Stomach (tissue), 9 donors: ENCODE measurements around the gene STARD5. TPM values are rescaled to one million over a fixed set of nuclear protein-coding genes. Genes with fewer than 3 reads are reported as not detected.
A peak's percentile ranks its signal among the peaks of the same experiment; 100 is the strongest.

Experiments
- DNase-seq, 2 donors: peaks; one replicate each; pipeline versions ENCODE4 v3.0.0 to v3.0.0-alpha.2; 2013 to 2019
- H3K27ac ChIP-seq, 5 donors: fragments of 200-600 bp in 4 of 5; sonication (generic) in 4 of 5; one replicate each; pipeline ENCODE4 v1.5.1; 2013 to 2019; ENCODE audit warnings: mild to moderate bottlenecking in 1 of 5, moderate library complexity in 1 of 5
- H3K27me3 ChIP-seq, 3 donors: fragments of 200-600 bp; sonication (generic); one replicate each; pipeline ENCODE4 v1.5.1; 2017 to 2019; ENCODE audit warnings: mixed run types in 1 of 3
- H3K36me3 ChIP-seq, 4 donors: fragments of 200-600 bp; sonication (generic); 1 replicate in 3 of 4; 2 replicates in 1 of 4; pipeline ENCODE4 v1.5.1; 2016 to 2019
- H3K4me1 ChIP-seq, 4 donors: fragments of 200-600 bp; sonication (generic); one replicate each; pipeline ENCODE4 v1.5.1; 2016 to 2019
- H3K4me3 ChIP-seq, 4 donors: fragments of 200-600 bp; sonication (generic) in 3 of 4; one replicate each; pipeline ENCODE4 v1.5.1; 2016 to 2019; ENCODE audit warnings: mild to moderate bottlenecking in 1 of 4
- H3K9me3 ChIP-seq, 4 donors: fragments of 200-600 bp; sonication (generic); one replicate each; pipeline ENCODE4 v1.5.1; 2016 to 2019
- CTCF ChIP-seq, 7 experiments: fragments of 450-650 bp in 4 of 7; fragments of 200-600 bp in 3 of 7; sonication (generic) in 3 of 7; IDR thresholded peaks; one replicate each; pipeline ENCODE4 v1.5.1; 2016 to 2019; ENCODE audit warnings: antibody characterized with exemption in 7 of 7, control low read depth in 2 of 7, mild to moderate bottlenecking in 1 of 7
- EP300 ChIP-seq: sonication (generic); formaldehyde crosslinking; IDR thresholded peaks from one replicate; pipeline ENCODE4 v1.6.1; 2017; ENCODE audit warnings: antibody characterized with exemption
- POLR2A ChIP-seq, 4 donors: fragments of 450-650 bp; IDR thresholded peaks; one replicate each; pipeline ENCODE4 v1.6.1; 2016; ENCODE audit warnings: antibody characterized with exemption in 4 of 4, control low read depth in 2 of 4, mild to moderate bottlenecking in 1 of 4, moderate library complexity in 1 of 4
- POLR2AphosphoS5 ChIP-seq, 3 donors: sonication (generic); formaldehyde crosslinking; IDR thresholded peaks; one replicate each; pipeline ENCODE4 v1.6.1; 2016; ENCODE audit warnings: antibody characterized with exemption in 3 of 3
- WGBS, 5 donors: extraction: QIAGEN DNeasy Blood & Tissue Kit in 3 of 5; methylation state at CpG; one replicate each; pipeline versions ENCODE4 v1.1.5 to v1.1.7; 2013 to 2018; 5-methylcytosine and 5-hydroxymethylcytosine counted together
- intact Hi-C: fragments of 100-400 bp; cut with DNase I; formaldehyde crosslinking; loops from one replicate; pipeline ENCODE4 v1.15.1; 2023; ENCODE audit warnings: low total_unique reads
- polyA plus RNA-seq, 3 donors: library from polyadenylated mRNA; stranded (reverse); fragments of 200-250 nt; gene quantifications; one replicate each; pipeline ENCODE4 v1.2.3, GENCODE V29; 2013
- total RNA-seq, 5 donors: library from RNA; depleted of rRNA; stranded (reverse); fragments of >200 nt; gene quantifications; one replicate each; pipeline versions ENCODE4 v1.1.0 to v1.2.3, GENCODE V29; 2014 to 2016
- donor health status: healthy with polysubstance abuse.
- donor health status: Bipolar disorder and iron deficiency.
- donor health status: healthy.

Gene STARD5
- total and polyA plus RNA-seq, 8 donors, result 0.89 to 157 (median 4.2) TPM; not detected in 1

GRCh38 chr15:81312790-81313543 lies 11.0 kb downstream of the STARD5 start:
- TF ChIP-seq CTCF (IDR thresholded peaks at IDR 0.05), result no peak
- TF ChIP-seq POLR2AphosphoS5 (IDR thresholded peaks at IDR 0.05), result peak; percentile 61 to 83 (median 74)
- intact Hi-C loops, result no loop called here
- Histone ChIP-seq H3K4me1 (peaks cover 0 to 31% (median 8%) of the 10 kb centered on the region in 4 donors), H3K36me3 (peaks cover 7 to 76% (median 64%) of the 10 kb centered on the region in 4 donors), H3K27ac (peak overlapping the region in 4 of 5 donors; percentile 54 to 76 (median 67)), H3K27me3 (no peaks in the 10 kb centered on the region), H3K9me3 (no peaks in the 10 kb centered on the region), H3K4me3 (no peak overlapping the region)
- 73 to 90% (median 75%) methylated on average over 21 to 22 of the region's 22 CpGs for WGBS, 5 donors
- DNase-seq, result peak; percentile 41 to 77

- TF ChIP-seq EP300 (no peak), POLR2AphosphoS5 (IDR thresholded peaks at IDR 0.05) (peak in 1 of 3 donors; percentile 26), CTCF (IDR thresholded peaks at IDR 0.05) (no peak), POLR2A (IDR thresholded peaks at IDR 0.05) (no peak)
- Histone ChIP-seq H3K27me3 (no peaks in the 10 kb centered on the region), H3K4me3 (no peak overlapping the region), H3K4me1 (peaks cover 0 to 31% (median 8%) of the 10 kb centered on the region in 4 donors), H3K27ac (peak overlapping the region in 4 of 5 donors; percentile 54 to 76 (median 67)), H3K9me3 (no peaks in the 10 kb centered on the region), H3K36me3 (peaks cover 7 to 76% (median 65%) of the 10 kb centered on the region in 4 donors)
- WGBS, 5 donors, result 77 to 84% (median 83%) methylated on average over 10 of the region's 10 CpGs
- intact Hi-C loops, result no loop called here
- peak in 1 of 2 donors; percentile 32 for DNase-seq
Observed at GRCh38 chr15:81311752-81312464, 12.0 kb downstream of the STARD5 start.

GRCh38 chr15:81310480-81310879 lies 13.5 kb downstream of the STARD5 start:
- intact Hi-C loops, result no loop called here
- H3K4me1 ChIP-seq, result peaks cover 0 to 31% (median 8%) of the 10 kb centered on the region in 4 donors
- no peak overlapping the region for H3K4me3 ChIP-seq
- H3K27ac ChIP-seq, result peak overlapping the region in 3 of 5 donors; percentile 59 to 76 (median 63)
- H3K36me3 ChIP-seq, result peaks cover 19 to 77% (median 69%) of the 10 kb centered on the region in 4 donors
- 88 to 98% (median 95%) methylated on average over 5 of the region's 5 CpGs for WGBS, 5 donors
- no peaks in the 10 kb centered on the region for H3K9me3 ChIP-seq
- no peak for DNase-seq
- no peaks in the 10 kb centered on the region for H3K27me3 ChIP-seq
- no peak for TF ChIP-seq EP300
- no peak for TF ChIP-seq CTCF (IDR thresholded peaks at IDR 0.05)
- no peak for TF ChIP-seq POLR2A (IDR thresholded peaks at IDR 0.05)
- no peak for TF ChIP-seq POLR2AphosphoS5 (IDR thresholded peaks at IDR 0.05)

GRCh38 chr15:81309647-81310450 lies 14.1 kb downstream of the STARD5 start:
- no peaks in the 10 kb centered on the region for H3K27me3 ChIP-seq
- WGBS, 5 donors, result 78 to 95% (median 88%) methylated on average over 8 of the region's 8 CpGs
- H3K4me3 ChIP-seq, result no peak overlapping the region
- H3K27ac ChIP-seq, result no peak overlapping the region
- H3K9me3 ChIP-seq, result no peaks in the 10 kb centered on the region
- intact Hi-C loops, result no loop called here
- no peak for DNase-seq
- H3K36me3 ChIP-seq, result peaks cover 20 to 77% (median 71%) of the 10 kb centered on the region in 4 donors
- peaks cover 0 to 36% (median 8%) of the 10 kb centered on the region in 4 donors for H3K4me1 ChIP-seq
- no peak for TF ChIP-seq EP300
- no peak for TF ChIP-seq POLR2A (IDR thresholded peaks at IDR 0.05)
- no peak for TF ChIP-seq POLR2AphosphoS5 (IDR thresholded peaks at IDR 0.05)
- TF ChIP-seq CTCF (IDR thresholded peaks at IDR 0.05), result no peak
